Fibroblast of skin of left quadriceps (primary cell): Measurements from ENCODE around the gene DCAF6.

Experiments
- DNase-seq, 2 experiments: peaks; one replicate each; pipeline ENCODE4 v3.0.0-alpha.2; 2013; ENCODE audit warnings: low read depth in 2 of 2

The DCAF6 gene

GRCh38 chr1:167957710-167958109 lies 21.2 kb downstream of the DCAF6 start:
- DNase-seq: no peak

GRCh38 chr1:167964646-167965045 lies 28.2 kb downstream of the DCAF6 start:
- DNase-seq: no peak

GRCh38 chr1:167966050-167966449 lies 29.6 kb downstream of the DCAF6 start:
- DNase-seq: no peak

GRCh38 chr1:167968569-167968968 lies 32.1 kb downstream of the DCAF6 start:
- no peak for DNase-seq

GRCh38 chr1:167973832-167974231 lies 37.3 kb downstream of the DCAF6 start:
- DNase-seq: no peak

- DNase-seq: no peak
These were observed 38.2 kb downstream of the DCAF6 start for GRCh38 chr1:167974698-167975097.

- DNase-seq: no peak
These were observed 40.8 kb downstream of the DCAF6 start for GRCh38 chr1:167977245-167977644.

- no peak for DNase-seq
These were observed 45.5 kb downstream of the DCAF6 start for GRCh38 chr1:167981933-167982332.

- no peak for DNase-seq
These were observed 47.4 kb downstream of the DCAF6 start for GRCh38 chr1:167983797-167984420.

GRCh38 chr1:167984886-167985489 lies 48.5 kb downstream of the DCAF6 start:
- no peak for DNase-seq

GRCh38 chr1:167987174-167987573 lies 50.7 kb downstream of the DCAF6 start:
- no peak for DNase-seq

GRCh38 chr1:167991546-167991945 lies 55.1 kb downstream of the DCAF6 start:
- DNase-seq: no peak

GRCh38 chr1:167993720-167994119 lies 57.2 kb downstream of the DCAF6 start:
- DNase-seq: no peak

GRCh38 chr1:167994560-167994959 lies 58.1 kb downstream of the DCAF6 start:
- DNase-seq: no peak

GRCh38 chr1:167995038-167995437 lies 58.6 kb downstream of the DCAF6 start:
- DNase-seq: no peak

- no peak for DNase-seq
These were observed 59.8 kb downstream of the DCAF6 start for GRCh38 chr1:167996266-167996665.

GRCh38 chr1:167997037-167997575 lies 60.6 kb downstream of the DCAF6 start:
- DNase-seq: no peak

- DNase-seq: no peak
These were observed 63.4 kb downstream of the DCAF6 start for GRCh38 chr1:167999877-168000276.

GRCh38 chr1:168000656-168001055 lies 64.2 kb downstream of the DCAF6 start:
- DNase-seq: no peak

- no peak for DNase-seq
These were observed 64.7 kb downstream of the DCAF6 start for GRCh38 chr1:168001213-168001612.

- no peak for DNase-seq
These were observed 68.0 kb downstream of the DCAF6 start for GRCh38 chr1:168004531-168004930.

GRCh38 chr1:168005529-168005928 lies 69.0 kb downstream of the DCAF6 start:
- DNase-seq: no peak

GRCh38 chr1:168007691-168008090 lies 71.2 kb downstream of the DCAF6 start:
- DNase-seq: no peak

- no peak for DNase-seq
These were observed 72.1 kb downstream of the DCAF6 start for GRCh38 chr1:168008595-168008994.
